ENCODE measurements around the gene PACRG. TPM values are rescaled to one million over a fixed set of nuclear protein-coding genes. Genes with fewer than 3 reads are reported as not detected.

The PACRG gene
- total and polyA plus RNA-seq, 2 experiments from 2014 or later, result not detected

GRCh38 chr6:163296835-163297519 lies 569.2 kb downstream of the PACRG start:
- Histone ChIP-seq H3F3A (ENCODE audit: insufficient read depth) (no peaks in the 10 kb centered on the region), H2AFZ (no peak overlapping the region), H3K9ac (no peak overlapping the region), H3K27ac (no peak overlapping the region), H3K4me2 (ENCODE audit: unreplicated experiment) (no peak overlapping the region), H3K4me1 (ENCODE audit: insufficient read depth) (no peaks in the 10 kb centered on the region), H3K9me2 (ENCODE audit: insufficient read depth) (no peaks in the 10 kb centered on the region), H3K4me3 (no peak overlapping the region), H3K79me2 (ENCODE audit: insufficient read depth) (no peaks in the 10 kb centered on the region), H4K20me1 (ENCODE audit: insufficient read depth) (no peaks in the 10 kb centered on the region), H3K27me3 (replicated peaks; ENCODE audit: insufficient read depth) (no peaks in the 10 kb centered on the region), H3K36me3 (ENCODE audit: low read depth) (no peaks in the 10 kb centered on the region), H3K9me3 (ENCODE audit: low read depth) (no peaks in the 10 kb centered on the region)
- in situ Hi-C loops (cut with MboI), result no loop called here
- no peak for TF ChIP-seq EZH2 (IDR thresholded peaks at IDR 0.05; ENCODE audit: insufficient read depth, poor library complexity, severe bottlenecking)
- TF ChIP-seq EZH2phosphoT487 (IDR thresholded peaks at IDR 0.05; ENCODE audit: insufficient read depth, low read depth), result no peak
- no peak for DNase-seq
- WGBS, 2 experiments (ENCODE audit: low coverage in 1 of 2, low lambda C conversion rate in 2 of 2, missing lambda C conversion rate in 2 of 2), result 48 to 55% methylated on average over 6 of the region's 6 CpGs

- Histone ChIP-seq H3K4me2 (ENCODE audit: unreplicated experiment) (no peak overlapping the region), H3K27me3 (replicated peaks; ENCODE audit: insufficient read depth) (no peaks in the 10 kb centered on the region), H3K4me1 (ENCODE audit: insufficient read depth) (no peaks in the 10 kb centered on the region), H3F3A (ENCODE audit: insufficient read depth) (no peaks in the 10 kb centered on the region), H2AFZ (no peak overlapping the region), H3K79me2 (ENCODE audit: insufficient read depth) (no peaks in the 10 kb centered on the region), H3K9ac (no peak overlapping the region), H4K20me1 (ENCODE audit: insufficient read depth) (no peaks in the 10 kb centered on the region), H3K27ac (no peak overlapping the region), H3K4me3 (no peak overlapping the region), H3K9me2 (ENCODE audit: insufficient read depth) (no peaks in the 10 kb centered on the region), H3K9me3 (ENCODE audit: low read depth) (no peaks in the 10 kb centered on the region), H3K36me3 (ENCODE audit: low read depth) (no peaks in the 10 kb centered on the region)
- DNase-seq, result no peak
- 65 to 71% methylated on average over 5 of the region's 5 CpGs for WGBS, 2 experiments (ENCODE audit: low coverage in 1 of 2, low lambda C conversion rate in 2 of 2, missing lambda C conversion rate in 2 of 2)
- no peak for TF ChIP-seq EZH2phosphoT487 (IDR thresholded peaks at IDR 0.05; ENCODE audit: insufficient read depth, low read depth)
- no peak for TF ChIP-seq EZH2 (IDR thresholded peaks at IDR 0.05; ENCODE audit: insufficient read depth, poor library complexity, severe bottlenecking)
- in situ Hi-C loops (cut with MboI), result no loop called here
Measured at GRCh38 chr6:163298079-163298830, 570.5 kb downstream of the PACRG start.

GRCh38 chr6:163300838-163301237 lies 573.1 kb downstream of the PACRG start:
- Histone ChIP-seq H3K27ac (no peak overlapping the region), H3K36me3 (ENCODE audit: low read depth) (no peaks in the 10 kb centered on the region), H3K4me2 (ENCODE audit: unreplicated experiment) (no peak overlapping the region), H3K79me2 (ENCODE audit: insufficient read depth) (no peaks in the 10 kb centered on the region), H3K4me1 (ENCODE audit: insufficient read depth) (no peaks in the 10 kb centered on the region), H2AFZ (no peak overlapping the region), H3K27me3 (replicated peaks; ENCODE audit: insufficient read depth) (no peaks in the 10 kb centered on the region), H3K9me2 (ENCODE audit: insufficient read depth) (no peaks in the 10 kb centered on the region), H3K4me3 (no peak overlapping the region), H4K20me1 (ENCODE audit: insufficient read depth) (no peaks in the 10 kb centered on the region), H3F3A (ENCODE audit: insufficient read depth) (no peaks in the 10 kb centered on the region), H3K9ac (no peak overlapping the region), H3K9me3 (ENCODE audit: low read depth) (no peaks in the 10 kb centered on the region)
- 78 to 85% methylated on average over 15 to 17 of the region's 17 CpGs for WGBS, 2 experiments (ENCODE audit: low coverage in 1 of 2, low lambda C conversion rate in 2 of 2, missing lambda C conversion rate in 2 of 2)
- in situ Hi-C loops (cut with MboI), result no loop called here
- no peak for DNase-seq
- no peak for TF ChIP-seq EZH2phosphoT487 (IDR thresholded peaks at IDR 0.05; ENCODE audit: insufficient read depth, low read depth)
- TF ChIP-seq EZH2 (IDR thresholded peaks at IDR 0.05; ENCODE audit: insufficient read depth, poor library complexity, severe bottlenecking), result no peak

GRCh38 chr6:163301726-163302635 lies 574.2 kb downstream of the PACRG start:
- no peaks in the 10 kb centered on the region for H4K20me1 ChIP-seq (ENCODE audit: insufficient read depth)
- H3K27ac ChIP-seq, result no peak overlapping the region
- in situ Hi-C loops (cut with MboI), result no loop called here
- H3K4me2 ChIP-seq (ENCODE audit: unreplicated experiment), result no peak overlapping the region
- no peaks in the 10 kb centered on the region for H3F3A ChIP-seq (ENCODE audit: insufficient read depth)
- no peak overlapping the region for H3K9ac ChIP-seq
- no peak overlapping the region for H3K4me3 ChIP-seq
- no peak overlapping the region for H2AFZ ChIP-seq
- TF ChIP-seq EZH2phosphoT487 (IDR thresholded peaks at IDR 0.05; ENCODE audit: insufficient read depth, low read depth) (no peak), EZH2 (IDR thresholded peaks at IDR 0.05; ENCODE audit: insufficient read depth, poor library complexity, severe bottlenecking) (no peak)
- DNase-seq, result no peak
- WGBS, 2 experiments (ENCODE audit: low coverage in 1 of 2, low lambda C conversion rate in 2 of 2, missing lambda C conversion rate in 2 of 2), result 52 to 55% methylated on average over 8 of the region's 8 CpGs
- no peaks in the 10 kb centered on the region for H3K9me2 ChIP-seq (ENCODE audit: insufficient read depth)
- H3K27me3 ChIP-seq (replicated peaks; ENCODE audit: insufficient read depth), result no peaks in the 10 kb centered on the region
- no peaks in the 10 kb centered on the region for H3K79me2 ChIP-seq (ENCODE audit: insufficient read depth)
- H3K9me3 ChIP-seq (ENCODE audit: low read depth), result no peaks in the 10 kb centered on the region
- no peaks in the 10 kb centered on the region for H3K36me3 ChIP-seq (ENCODE audit: low read depth)
- no peaks in the 10 kb centered on the region for H3K4me1 ChIP-seq (ENCODE audit: insufficient read depth)
